ENCODE measurements around the gene WRAP73.

Gene WRAP73

DNA sequence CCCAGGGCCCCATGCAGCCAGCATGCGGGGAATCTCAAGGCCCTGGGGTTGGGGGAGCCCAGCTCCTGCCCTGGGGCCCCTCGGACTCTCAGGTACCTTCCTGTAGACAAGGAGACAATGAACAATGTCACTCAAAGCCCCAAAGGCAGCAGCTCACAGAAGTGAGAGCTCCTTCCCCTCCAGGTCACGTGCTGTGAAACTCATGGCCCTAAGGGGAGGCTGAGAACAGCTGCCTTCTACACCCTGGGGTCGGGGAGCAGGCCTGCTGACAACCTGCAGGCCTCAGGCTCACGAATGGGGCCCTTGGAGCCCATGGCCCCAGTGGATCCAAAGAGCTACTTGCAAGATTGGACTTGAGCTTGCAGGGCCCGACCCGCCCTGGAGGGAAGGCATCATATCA, 41.7 kb downstream of the WRAP73 start:
- Histone ChIP-seq H3K27me3 (ENCODE audit: insufficient read depth, low read length) (peaks cover 12% of the 10 kb centered on the region; the same call in 1 of the 2 replicates), H3K79me2 (ENCODE audit: insufficient read depth, low read length) (no peaks in the 10 kb centered on the region), H2AFZ (ENCODE audit: low read length) (no peak overlapping the region), H4K20me1 (ENCODE audit: insufficient read depth, low read length) (no peaks in the 10 kb centered on the region), H3K36me3 (ENCODE audit: insufficient read depth, low read length) (no peaks in the 10 kb centered on the region), H3K9me2 (ENCODE audit: low read depth, low read length) (no peaks in the 10 kb centered on the region), H3F3A (ENCODE audit: insufficient read depth, low read length) (no peaks in the 10 kb centered on the region), H3K9me3 (ENCODE audit: low read length) (no peaks in the 10 kb centered on the region), H3K4me2 (ENCODE audit: low read length) (no peak overlapping the region), H3K4me3 (ENCODE audit: low read depth, low read length, poor library complexity, severe bottlenecking) (no peak overlapping the region), H3K27ac (ENCODE audit: low read depth, low read length, poor library complexity, severe bottlenecking) (no peak overlapping the region), H3K4me1 (ENCODE audit: insufficient read depth, low read length, severe bottlenecking) (no peaks in the 10 kb centered on the region), H3K9ac (ENCODE audit: low read length) (no peak overlapping the region)
- TF ChIP-seq EZH2 (IDR thresholded peaks at IDR 0.05; ENCODE audit: borderline replicate concordance, low read length) = no peak
- TF ChIP-seq, protein P1, sequence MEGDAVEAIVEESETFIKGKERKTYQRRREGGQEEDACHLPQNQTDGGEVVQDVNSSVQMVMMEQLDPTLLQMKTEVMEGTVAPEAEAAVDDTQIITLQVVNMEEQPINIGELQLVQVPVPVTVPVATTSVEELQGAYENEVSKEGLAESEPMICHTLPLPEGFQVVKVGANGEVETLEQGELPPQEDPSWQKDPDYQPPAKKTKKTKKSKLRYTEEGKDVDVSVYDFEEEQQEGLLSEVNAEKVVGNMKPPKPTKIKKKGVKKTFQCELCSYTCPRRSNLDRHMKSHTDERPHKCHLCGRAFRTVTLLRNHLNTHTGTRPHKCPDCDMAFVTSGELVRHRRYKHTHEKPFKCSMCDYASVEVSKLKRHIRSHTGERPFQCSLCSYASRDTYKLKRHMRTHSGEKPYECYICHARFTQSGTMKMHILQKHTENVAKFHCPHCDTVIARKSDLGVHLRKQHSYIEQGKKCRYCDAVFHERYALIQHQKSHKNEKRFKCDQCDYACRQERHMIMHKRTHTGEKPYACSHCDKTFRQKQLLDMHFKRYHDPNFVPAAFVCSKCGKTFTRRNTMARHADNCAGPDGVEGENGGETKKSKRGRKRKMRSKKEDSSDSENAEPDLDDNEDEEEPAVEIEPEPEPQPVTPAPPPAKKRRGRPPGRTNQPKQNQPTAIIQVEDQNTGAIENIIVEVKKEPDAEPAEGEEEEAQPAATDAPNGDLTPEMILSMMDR (IDR thresholded peaks at IDR 0.05; ENCODE audit: low read length) = no peak

DNA sequence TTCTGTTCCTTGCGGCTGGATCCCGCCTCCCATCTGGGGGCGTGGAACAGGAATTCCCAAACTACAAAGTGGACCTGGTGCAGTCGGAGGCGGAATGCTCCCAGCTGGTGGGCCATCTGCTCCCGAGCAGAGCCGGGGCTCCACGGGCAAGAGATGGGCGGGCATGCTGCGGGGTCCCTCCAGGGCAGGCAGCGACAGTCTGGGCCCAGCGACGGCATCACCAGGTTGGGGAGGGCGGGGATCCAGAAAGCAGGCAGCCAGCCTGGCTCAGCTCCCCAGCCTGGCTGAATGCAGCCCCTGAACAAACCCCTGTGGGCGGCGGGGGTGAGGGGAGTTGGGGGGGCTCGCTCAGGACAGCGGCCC, 42.2 kb downstream of the WRAP73 start:
- TF ChIP-seq EZH2 (IDR thresholded peaks at IDR 0.05; ENCODE audit: borderline replicate concordance, low read length) = no peak
- TF ChIP-seq, protein P1 (IDR thresholded peaks at IDR 0.05; ENCODE audit: low read length) = no peak
- Histone ChIP-seq H3K9me2 (ENCODE audit: low read depth, low read length) (no peaks in the 10 kb centered on the region), H3K9me3 (ENCODE audit: low read length) (no peaks in the 10 kb centered on the region)

DNA sequence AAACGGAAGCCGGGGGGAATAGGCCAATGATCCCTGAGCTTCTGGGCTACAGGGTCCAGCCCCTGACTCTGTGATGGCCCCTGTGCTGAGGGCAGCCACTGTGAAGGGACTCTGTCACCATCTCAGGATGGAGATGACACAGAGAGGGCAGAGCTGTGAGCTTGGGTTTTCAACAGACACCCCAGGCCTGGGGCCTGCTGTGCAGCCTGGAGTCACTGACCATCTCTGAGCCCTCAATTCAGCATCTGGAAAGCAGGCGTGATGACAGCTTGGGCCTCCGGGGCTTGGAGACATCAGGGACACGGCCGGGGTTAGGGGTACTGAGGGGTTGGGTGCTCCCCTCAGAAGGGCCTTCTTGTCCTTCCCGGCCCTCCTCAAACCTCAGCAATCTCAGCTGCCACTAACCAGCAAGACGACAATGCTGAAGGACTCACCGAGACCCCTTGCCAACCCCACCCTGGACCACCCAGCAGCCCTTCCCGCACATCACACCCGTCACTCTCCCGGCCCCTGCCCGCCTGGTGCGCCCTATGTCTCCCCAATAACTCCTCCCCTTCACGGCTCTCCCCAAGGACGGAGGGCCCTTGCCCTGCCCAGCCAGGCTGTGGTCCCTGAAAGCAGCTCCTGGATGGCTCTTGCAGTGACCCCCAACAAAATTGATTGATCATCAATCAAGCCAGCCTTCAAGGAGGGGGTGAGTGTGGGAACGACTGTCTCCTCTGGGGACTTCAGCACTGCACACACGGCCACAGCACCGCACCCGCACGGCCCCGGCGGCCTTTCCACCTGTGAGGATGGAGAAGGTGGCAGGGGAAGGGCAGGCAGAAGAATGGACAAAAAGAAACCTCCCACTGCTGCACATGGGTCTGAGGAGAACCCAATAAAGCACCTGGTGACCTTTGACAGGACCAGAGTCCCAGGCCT, 42.9 kb downstream of the WRAP73 start:
- no peak overlapping the region for H3K4me3 ChIP-seq (ENCODE audit: low read depth, low read length, poor library complexity, severe bottlenecking)
- H2AFZ ChIP-seq (ENCODE audit: low read length) = no peak overlapping the region
- no peak overlapping the region for H3K9ac ChIP-seq (ENCODE audit: low read length)
- no peak overlapping the region for H3K4me2 ChIP-seq (ENCODE audit: low read length)
- no peak overlapping the region for H3K27ac ChIP-seq (ENCODE audit: low read depth, low read length, poor library complexity, severe bottlenecking)
- H3F3A ChIP-seq (ENCODE audit: insufficient read depth, low read length) = no peaks in the 10 kb centered on the region
- no peak for TF ChIP-seq EZH2 (IDR thresholded peaks at IDR 0.05; ENCODE audit: borderline replicate concordance, low read length)
- TF ChIP-seq, protein P1 (IDR thresholded peaks at IDR 0.05; ENCODE audit: low read length) = no peak
- peaks cover 8% of the 10 kb centered on the region; the same call in 1 of the 2 replicates for H3K27me3 ChIP-seq (ENCODE audit: insufficient read depth, low read length)
- H3K79me2 ChIP-seq (ENCODE audit: insufficient read depth, low read length) = no peaks in the 10 kb centered on the region
- H3K4me1 ChIP-seq (ENCODE audit: insufficient read depth, low read length, severe bottlenecking) = no peaks in the 10 kb centered on the region
- H3K36me3 ChIP-seq (ENCODE audit: insufficient read depth, low read length) = no peaks in the 10 kb centered on the region
- H3K9me2 ChIP-seq (ENCODE audit: low read depth, low read length) = no peaks in the 10 kb centered on the region
- no peaks in the 10 kb centered on the region for H3K9me3 ChIP-seq (ENCODE audit: low read length)
- no peaks in the 10 kb centered on the region for H4K20me1 ChIP-seq (ENCODE audit: insufficient read depth, low read length)

More for the DNA sequence above, 42.2 kb downstream of the WRAP73 start:
- peaks cover 10% of the 10 kb centered on the region; the same call in 1 of the 2 replicates for H3K27me3 ChIP-seq (ENCODE audit: insufficient read depth, low read length)
- no peaks in the 10 kb centered on the region for H3K36me3 ChIP-seq (ENCODE audit: insufficient read depth, low read length)
- H3K9ac ChIP-seq (ENCODE audit: low read length) = no peak overlapping the region
- H3K4me1 ChIP-seq (ENCODE audit: insufficient read depth, low read length, severe bottlenecking) = no peaks in the 10 kb centered on the region
- no peak overlapping the region for H3K4me3 ChIP-seq (ENCODE audit: low read depth, low read length, poor library complexity, severe bottlenecking)
- H3K27ac ChIP-seq (ENCODE audit: low read depth, low read length, poor library complexity, severe bottlenecking) = no peak overlapping the region
- H2AFZ ChIP-seq (ENCODE audit: low read length) = no peak overlapping the region
- no peaks in the 10 kb centered on the region for H3F3A ChIP-seq (ENCODE audit: insufficient read depth, low read length)
- no peaks in the 10 kb centered on the region for H4K20me1 ChIP-seq (ENCODE audit: insufficient read depth, low read length)
- no peaks in the 10 kb centered on the region for H3K79me2 ChIP-seq (ENCODE audit: insufficient read depth, low read length)
- H3K4me2 ChIP-seq (ENCODE audit: low read length) = no peak overlapping the region

Measured in OCI-LY1 (cell line).